DMS 273 (cell line): Measurements from ENCODE around the gene ING5.
"Not testable (repeated sequence)": the region's sequence is repeated elsewhere in the genome, so short reads cannot be mapped to it uniquely, and the experiment has no call there.

Source experiments
- DNase-seq: peaks from one replicate; lab custom pipeline; 2025; ENCODE audit not compliant: unreplicated experiment; lab: John Stamatoyannopoulos, UW

The ING5 gene

GRCh38 chr2:241759067-241759807 is 57.4 kb downstream of the ING5 start:
- no peak for DNase-seq

DNA sequence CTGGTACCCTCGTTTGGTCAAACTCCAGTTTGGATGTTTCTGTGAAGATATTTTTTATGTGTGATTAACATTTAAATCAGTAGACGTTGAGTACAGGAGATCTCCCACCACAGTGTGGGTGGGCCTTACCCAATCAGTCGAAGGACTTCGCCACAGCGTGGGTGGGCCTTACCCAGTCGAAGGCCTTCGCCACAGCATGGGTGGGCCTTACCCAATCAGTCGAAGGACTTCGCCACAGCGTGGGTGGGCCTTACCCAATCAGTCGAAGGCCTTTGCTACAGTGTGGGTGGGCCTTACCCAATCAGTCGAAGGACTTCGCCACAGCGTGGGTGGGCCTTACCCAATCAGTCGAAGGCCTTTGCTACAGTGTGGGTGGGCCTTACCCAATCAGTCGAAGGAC is 58.1 kb downstream of the ING5 start:
- DNase-seq: not testable (repeated sequence)

GRCh38 chr2:241760301-241760771 is 58.5 kb downstream of the ING5 start:
- DNase-seq: no peak

GRCh38 chr2:241762321-241762932 is 60.6 kb downstream of the ING5 start:
- DNase-seq: no peak

GRCh38 chr2:241762933-241763369 is 61.1 kb downstream of the ING5 start:
- no peak for DNase-seq

DNA sequence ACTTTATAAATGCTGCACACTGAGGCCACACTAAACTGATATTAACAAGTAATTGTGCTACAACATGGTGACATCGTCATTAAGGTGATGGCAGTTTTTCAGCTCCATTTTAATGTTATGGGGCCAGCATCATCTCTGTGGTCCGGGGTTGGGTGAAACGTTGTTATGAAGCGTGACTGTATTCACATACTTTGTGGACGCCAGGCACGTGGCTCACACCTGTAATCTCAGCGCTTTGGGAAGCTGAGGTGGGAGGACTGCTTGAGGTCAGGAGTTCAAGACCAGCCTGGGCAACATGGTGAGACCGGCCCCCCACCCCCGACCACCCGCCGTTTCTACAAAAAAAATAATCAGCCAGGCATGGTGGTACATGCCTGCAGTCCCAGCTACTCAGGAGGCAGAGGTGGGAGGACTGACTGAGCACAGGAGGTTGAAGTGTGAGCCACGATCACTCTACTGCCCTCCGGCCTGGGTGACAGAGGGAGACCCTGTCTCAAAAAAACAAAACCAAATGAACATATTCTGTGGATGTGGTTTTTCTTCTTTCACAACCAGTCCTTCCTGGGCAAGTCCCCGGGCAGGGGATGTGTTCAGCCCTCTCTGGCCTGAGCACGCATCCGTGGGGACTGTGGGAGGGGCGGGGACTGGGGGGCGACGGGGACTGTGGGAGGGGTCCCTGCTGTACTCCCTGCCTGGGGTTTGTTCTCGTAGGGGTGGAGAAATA is 61.9 kb downstream of the ING5 start:
- DNase-seq: no peak

DNA sequence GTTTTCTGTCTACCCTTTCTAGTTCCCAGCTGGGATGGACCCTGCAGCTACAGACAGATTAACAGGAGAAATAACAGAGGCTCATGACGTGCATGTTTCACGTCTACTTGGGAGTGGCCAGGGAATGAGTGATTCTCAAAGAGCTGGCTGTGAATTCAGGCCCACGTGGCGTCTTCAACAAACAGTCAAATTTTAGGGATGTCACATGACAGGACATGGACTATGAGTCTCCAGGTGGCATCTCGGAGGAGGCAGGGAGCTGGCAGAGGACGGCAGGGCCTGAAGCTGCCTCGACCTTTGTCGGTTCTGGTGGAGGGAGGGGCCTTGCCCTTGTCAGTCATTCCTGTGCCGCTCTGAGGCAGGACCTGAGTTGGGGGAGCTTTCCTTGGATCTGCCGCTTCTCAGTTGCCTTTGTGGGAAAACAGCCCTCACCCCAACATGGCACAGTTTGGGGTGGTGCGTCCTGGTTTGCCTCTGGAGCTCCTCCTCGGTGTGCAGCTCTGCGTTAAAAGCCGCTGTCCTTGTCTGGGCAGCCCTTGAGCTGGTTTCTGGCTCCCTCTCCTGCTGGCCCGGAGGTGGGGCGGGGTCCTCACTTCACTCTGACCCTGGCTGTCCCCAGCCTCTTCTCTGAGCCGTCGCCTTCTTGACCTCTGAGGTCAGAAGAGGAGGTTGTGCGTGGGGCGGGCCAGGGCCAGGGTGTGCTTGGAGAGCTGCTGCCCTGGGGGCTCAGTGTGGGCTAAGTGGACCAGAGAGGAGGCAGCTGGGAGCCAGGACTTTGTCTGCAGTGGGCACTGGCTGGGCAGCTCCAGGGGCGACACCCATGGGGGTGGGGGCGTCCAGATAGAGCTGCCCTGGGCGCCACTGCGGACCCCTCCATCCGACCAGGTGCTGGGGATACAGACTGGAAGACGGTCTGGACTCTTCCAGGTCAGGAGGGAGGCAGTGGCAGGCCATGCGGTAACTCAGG is 62.7 kb downstream of the ING5 start:
- DNase-seq: no peak

DNA sequence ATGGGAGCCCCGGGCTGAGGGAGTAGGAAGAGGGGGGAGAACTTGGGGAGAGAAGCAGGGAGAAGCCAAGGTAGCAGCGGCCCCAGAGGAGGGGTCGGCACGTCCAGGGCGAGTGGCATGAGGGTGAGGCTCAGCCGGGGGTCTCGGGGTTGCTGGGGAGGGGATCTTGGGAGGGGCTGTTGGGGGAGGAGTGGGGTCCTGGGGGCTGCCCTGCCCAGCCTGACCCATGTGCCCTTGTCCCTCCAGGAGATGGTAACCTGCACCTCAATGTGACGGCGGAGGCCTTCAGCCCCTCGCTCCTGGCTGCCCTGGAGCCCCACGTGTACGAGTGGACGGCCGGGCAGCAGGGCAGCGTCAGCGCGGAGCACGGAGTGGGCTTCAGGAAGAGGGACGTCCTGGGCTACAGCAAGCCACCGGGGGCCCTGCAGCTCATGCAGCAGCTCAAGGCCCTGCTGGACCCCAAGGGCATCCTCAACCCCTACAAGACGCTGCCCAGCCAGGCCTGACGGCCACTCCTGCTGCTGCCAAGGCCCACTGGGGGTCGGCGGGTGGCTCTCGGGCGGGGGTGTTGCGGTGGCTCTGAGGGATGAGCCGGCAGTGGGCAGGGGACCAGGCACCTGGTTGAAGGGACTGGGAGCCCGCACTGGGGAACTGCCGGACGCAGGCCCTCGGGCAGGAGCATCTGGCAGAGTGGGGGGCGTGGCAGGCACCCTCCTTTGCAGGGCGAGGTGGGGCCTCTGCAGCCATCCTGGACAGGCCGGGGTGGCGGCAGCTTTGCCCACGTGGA is 65.8 kb downstream of the ING5 start:
- no peak for DNase-seq

GRCh38 chr2:241768251-241768711 is 66.4 kb downstream of the ING5 start:
- DNase-seq: no peak

GRCh38 chr2:241768850-241769249 is 67.0 kb downstream of the ING5 start:
- no peak for DNase-seq

DNA sequence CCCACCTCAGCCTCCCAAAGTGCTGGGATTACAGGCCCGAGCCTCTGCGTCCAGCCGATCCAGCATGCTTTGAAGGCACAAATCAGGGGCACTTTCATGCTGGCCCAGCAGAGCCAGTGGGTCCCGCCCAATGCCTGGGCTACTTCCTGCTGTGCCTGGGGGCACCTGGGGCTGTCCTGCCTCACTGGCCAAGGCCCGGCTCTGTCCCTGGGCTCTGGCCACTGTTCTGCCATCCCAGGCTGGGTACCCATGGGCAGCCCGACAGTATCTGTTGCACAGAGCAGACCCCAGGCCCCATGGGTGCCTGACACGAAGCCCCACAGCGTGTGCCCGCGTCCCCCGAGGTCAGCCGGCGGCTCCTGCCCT is 68.0 kb downstream of the ING5 start:
- DNase-seq: no peak

DNA sequence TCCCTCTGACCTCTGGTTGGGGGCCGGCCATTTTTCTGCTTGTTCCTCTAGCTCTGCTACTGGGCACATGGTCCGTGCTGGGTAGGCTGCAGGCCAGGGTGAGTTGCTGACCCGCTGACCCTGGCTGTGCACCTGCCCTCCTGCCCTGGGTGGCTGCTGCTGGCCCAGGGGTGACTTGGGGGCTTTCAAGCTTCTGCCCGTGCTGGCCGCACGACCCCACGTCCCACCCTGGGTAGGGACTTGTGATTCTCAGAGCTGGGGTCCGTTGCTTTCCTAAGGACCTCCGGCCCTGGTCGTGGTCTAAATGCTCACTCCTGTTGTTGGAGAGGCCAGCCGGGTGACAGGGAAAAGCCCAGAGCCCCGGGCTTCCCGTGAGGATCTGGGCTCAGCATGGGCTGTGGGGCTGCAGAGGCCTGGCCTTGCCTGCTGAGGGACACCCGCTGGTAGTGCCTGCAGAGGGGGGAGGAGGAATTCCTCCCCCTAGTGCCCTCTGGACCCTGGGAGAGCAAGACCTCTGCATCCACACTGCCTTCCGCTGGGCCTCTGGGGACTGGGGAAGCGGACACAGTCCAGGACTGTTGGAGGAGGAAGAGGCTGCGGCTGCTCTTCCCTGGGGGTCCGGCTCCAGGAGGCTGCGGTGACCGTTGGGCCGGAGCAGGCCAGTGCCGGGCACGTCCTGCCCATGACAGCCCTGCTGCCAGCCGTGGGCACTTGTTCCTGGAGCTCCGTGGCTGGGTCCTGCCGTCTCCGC is 68.5 kb downstream of the ING5 start:
- no peak for DNase-seq

GRCh38 chr2:241770936-241771285 is 69.1 kb downstream of the ING5 start:
- DNase-seq: no peak

GRCh38 chr2:241771286-241772062 is 69.6 kb downstream of the ING5 start:
- no peak for DNase-seq

DNA sequence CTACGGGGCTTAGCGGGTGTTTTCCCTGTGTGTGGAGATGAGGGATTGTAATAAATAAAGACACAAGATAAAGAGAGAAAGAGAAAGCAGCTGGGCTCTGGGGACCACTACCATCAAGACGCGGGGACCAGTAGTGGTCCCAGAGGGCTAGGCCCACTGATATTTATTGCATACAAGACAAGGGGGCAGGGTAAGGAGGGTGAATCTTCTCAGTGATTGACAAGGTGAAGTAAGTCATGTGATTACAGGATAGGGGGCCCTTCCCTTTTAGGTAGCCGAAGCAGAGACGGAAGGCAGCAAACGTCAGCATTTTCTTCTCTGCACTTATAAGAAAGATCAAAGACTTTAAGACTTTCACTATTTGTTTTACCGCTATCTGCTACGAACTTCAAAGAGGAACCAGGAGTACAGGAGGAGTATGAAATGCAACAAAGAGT is 70.2 kb downstream of the ING5 start:
- DNase-seq: no peak

DNA sequence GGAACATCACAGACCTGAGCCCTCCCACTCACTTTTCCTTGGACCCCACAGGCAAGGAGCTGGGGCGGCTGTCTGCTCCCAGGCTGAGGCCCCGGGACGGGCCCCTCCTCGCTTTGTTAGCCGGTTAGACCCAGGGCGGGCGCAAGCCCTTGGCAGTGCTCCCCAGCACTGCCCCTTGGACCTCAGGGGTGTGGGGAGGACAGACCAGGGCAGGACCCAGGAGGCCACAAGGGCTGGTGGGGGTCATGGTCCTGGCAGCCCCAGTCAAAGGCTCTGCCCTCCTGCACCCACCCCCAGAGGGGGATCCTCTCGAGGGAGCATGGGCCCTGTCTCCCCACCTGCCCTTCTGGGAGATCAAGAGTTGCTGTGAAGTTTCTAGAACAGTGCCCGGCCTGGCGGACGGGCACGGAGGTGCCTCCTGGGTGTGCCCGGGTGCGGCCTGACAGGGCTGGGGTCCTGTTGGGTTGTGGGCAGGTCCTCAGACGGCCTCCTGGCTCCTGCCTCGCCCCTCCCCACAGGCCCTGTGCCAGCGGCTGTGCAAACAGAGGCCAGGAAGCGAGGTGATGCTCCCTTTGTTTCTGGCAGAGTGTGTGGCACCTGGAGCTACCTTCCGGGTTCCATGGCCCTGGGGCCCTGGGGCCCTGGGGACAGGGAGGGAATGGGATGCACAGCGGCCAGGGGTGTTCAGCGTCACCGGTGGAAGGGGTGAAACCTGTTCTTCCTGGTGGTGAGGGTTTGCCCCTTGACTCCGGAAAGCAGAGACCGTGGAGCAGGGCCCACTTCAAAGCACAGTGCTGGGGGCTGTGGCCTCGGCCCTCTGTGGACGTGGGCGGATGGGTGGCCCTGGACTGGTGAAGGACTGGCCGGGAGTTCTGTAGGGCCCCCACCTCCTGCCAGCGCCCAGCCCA is 71.9 kb downstream of the ING5 start:
- DNase-seq: no peak

GRCh38 chr2:241774419-241775222 is 72.8 kb downstream of the ING5 start:
- peak; percentile 71 for DNase-seq
